ENCODE measurements around the gene UBAC1.

UBAC1 gene

DNA sequence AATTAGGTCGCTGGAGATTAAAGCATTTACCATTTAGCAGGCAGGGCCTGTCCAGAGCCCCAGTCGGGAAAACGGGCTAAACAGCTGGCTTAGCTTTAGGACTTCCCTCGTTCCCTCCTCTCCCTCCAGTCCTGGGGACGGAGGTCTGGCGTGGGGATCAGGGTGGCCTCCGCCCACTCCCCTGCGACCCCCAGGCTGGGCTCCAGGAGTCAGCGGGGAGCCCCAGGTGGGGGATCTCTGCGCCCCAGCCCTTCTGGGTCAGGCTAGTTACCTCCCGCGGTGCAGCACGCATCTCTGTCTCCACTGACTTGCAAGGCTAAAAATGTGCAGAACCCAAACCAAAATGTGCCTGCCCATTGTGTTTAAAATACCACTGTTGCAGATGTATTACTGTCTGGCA lies 37.7 kb downstream of the UBAC1 start:
- Histone ChIP-seq H3K27ac (replicated peaks) (no peak overlapping the region), H3K4me3 (replicated peaks; ENCODE audit: insufficient read depth, low read length) (no peak overlapping the region), H3K27me3 (ENCODE audit: insufficient read depth, poor library complexity, severe bottlenecking) (no peaks in the 10 kb centered on the region)
- DNase-seq (ENCODE audit: low read depth in 1 of 2, low spot score in 1 of 2) = no peak
- TF ChIP-seq, protein P1, sequence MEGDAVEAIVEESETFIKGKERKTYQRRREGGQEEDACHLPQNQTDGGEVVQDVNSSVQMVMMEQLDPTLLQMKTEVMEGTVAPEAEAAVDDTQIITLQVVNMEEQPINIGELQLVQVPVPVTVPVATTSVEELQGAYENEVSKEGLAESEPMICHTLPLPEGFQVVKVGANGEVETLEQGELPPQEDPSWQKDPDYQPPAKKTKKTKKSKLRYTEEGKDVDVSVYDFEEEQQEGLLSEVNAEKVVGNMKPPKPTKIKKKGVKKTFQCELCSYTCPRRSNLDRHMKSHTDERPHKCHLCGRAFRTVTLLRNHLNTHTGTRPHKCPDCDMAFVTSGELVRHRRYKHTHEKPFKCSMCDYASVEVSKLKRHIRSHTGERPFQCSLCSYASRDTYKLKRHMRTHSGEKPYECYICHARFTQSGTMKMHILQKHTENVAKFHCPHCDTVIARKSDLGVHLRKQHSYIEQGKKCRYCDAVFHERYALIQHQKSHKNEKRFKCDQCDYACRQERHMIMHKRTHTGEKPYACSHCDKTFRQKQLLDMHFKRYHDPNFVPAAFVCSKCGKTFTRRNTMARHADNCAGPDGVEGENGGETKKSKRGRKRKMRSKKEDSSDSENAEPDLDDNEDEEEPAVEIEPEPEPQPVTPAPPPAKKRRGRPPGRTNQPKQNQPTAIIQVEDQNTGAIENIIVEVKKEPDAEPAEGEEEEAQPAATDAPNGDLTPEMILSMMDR (IDR thresholded peaks at IDR 0.05; ENCODE audit: insufficient read depth, low read length) = no peak
- TF ChIP-seq POLR2AphosphoS5 (IDR thresholded peaks at IDR 0.05; ENCODE audit: low read depth) (no peak), SPI1 (IDR thresholded peaks at IDR 0.05; ENCODE audit: borderline replicate concordance, low read depth) (no peak), GABPA (IDR thresholded peaks at IDR 0.05; ENCODE audit: low read depth) (no peak)
- TF ChIP-seq, protein P2, sequence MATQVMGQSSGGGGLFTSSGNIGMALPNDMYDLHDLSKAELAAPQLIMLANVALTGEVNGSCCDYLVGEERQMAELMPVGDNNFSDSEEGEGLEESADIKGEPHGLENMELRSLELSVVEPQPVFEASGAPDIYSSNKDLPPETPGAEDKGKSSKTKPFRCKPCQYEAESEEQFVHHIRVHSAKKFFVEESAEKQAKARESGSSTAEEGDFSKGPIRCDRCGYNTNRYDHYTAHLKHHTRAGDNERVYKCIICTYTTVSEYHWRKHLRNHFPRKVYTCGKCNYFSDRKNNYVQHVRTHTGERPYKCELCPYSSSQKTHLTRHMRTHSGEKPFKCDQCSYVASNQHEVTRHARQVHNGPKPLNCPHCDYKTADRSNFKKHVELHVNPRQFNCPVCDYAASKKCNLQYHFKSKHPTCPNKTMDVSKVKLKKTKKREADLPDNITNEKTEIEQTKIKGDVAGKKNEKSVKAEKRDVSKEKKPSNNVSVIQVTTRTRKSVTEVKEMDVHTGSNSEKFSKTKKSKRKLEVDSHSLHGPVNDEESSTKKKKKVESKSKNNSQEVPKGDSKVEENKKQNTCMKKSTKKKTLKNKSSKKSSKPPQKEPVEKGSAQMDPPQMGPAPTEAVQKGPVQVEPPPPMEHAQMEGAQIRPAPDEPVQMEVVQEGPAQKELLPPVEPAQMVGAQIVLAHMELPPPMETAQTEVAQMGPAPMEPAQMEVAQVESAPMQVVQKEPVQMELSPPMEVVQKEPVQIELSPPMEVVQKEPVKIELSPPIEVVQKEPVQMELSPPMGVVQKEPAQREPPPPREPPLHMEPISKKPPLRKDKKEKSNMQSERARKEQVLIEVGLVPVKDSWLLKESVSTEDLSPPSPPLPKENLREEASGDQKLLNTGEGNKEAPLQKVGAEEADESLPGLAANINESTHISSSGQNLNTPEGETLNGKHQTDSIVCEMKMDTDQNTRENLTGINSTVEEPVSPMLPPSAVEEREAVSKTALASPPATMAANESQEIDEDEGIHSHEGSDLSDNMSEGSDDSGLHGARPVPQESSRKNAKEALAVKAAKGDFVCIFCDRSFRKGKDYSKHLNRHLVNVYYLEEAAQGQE (IDR thresholded peaks at IDR 0.05; ENCODE audit: insufficient replicate concordance, low read depth) = no peak

DNA sequence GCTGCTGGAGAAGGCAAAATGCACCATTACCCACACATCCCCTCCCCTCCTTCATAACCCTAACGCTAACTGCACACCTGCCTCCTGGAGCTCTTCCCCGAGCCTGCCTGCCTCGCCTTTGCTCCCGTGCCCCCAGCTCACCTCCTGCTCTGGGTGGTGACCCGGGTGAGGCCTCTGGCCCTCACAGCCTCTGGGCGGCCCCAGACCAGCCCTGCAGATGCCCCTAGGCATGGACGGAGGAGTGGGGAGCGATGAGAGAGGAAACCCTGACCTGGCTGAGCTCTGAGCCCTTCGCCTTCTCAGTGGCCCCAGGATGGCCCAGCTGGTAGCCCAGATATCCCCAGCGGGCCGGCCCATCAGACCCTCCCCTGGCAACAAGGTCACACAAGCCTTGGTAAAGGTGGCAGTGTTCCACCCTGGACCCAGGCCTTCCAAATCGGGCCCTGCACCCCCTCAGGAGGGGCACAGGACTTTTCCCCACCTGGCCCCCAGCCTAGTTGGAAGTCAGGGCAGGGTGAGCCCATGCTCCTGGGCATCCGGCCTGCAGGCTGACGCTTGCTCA lies 39.3 kb downstream of the UBAC1 start:
- TF ChIP-seq, protein P1 (IDR thresholded peaks at IDR 0.05; ENCODE audit: insufficient read depth, low read length) = no peak
- TF ChIP-seq, protein P2 (IDR thresholded peaks at IDR 0.05; ENCODE audit: insufficient replicate concordance, low read depth) = no peak
- TF ChIP-seq SPI1 (IDR thresholded peaks at IDR 0.05; ENCODE audit: borderline replicate concordance, low read depth) (no peak), POLR2AphosphoS5 (IDR thresholded peaks at IDR 0.05; ENCODE audit: low read depth) (no peak), GABPA (IDR thresholded peaks at IDR 0.05; ENCODE audit: low read depth) (no peak)

DNA sequence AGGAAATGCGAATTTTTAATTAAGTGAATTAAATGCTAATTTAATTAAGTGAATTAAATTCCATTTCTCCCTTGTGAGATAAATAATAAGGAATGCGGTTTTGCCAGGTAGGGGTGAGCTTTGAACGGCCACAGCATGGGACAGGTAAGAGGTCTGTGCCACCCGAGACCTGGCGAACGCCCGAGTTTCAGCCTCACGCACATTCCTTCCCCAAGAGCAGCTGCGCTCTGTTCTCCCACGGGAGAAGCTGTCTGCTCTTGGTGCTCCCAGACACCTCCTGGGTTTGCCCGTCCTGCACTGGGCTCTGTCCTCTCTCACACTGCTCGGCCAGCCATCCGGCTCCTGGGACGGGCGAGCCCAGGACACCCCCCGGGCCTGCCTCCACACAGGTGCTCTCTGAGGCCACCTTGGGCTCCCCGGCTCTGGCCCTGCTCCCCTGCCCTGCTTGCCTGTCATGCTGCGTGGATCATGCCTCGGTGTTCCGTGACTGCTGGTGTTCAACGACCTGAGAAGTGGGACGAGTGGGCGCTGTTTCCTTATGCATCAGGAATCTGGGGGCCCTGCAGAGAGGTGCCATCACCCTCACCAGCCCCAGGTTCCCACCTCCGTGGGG lies 40.1 kb downstream of the UBAC1 start:
- Histone ChIP-seq H3K27ac (replicated peaks) (no peak overlapping the region), H3K4me3 (replicated peaks; ENCODE audit: insufficient read depth, low read length) (no peak overlapping the region), H3K27me3 (ENCODE audit: insufficient read depth, poor library complexity, severe bottlenecking) (no peaks in the 10 kb centered on the region)
- TF ChIP-seq SPI1 (IDR thresholded peaks at IDR 0.05; ENCODE audit: borderline replicate concordance, low read depth) = no peak
- TF ChIP-seq POLR2AphosphoS5 (IDR thresholded peaks at IDR 0.05; ENCODE audit: low read depth) = no peak
- TF ChIP-seq, protein P2 (IDR thresholded peaks at IDR 0.05; ENCODE audit: insufficient replicate concordance, low read depth) = no peak
- TF ChIP-seq, protein P1 (IDR thresholded peaks at IDR 0.05; ENCODE audit: insufficient read depth, low read length) = no peak
- no peak for TF ChIP-seq GABPA (IDR thresholded peaks at IDR 0.05; ENCODE audit: low read depth)
- DNase-seq (ENCODE audit: low read depth in 1 of 2, low spot score in 1 of 2) = no peak

More for the DNA sequence above, 39.3 kb downstream of the UBAC1 start:
- DNase-seq (ENCODE audit: low read depth in 1 of 2, low spot score in 1 of 2) = no peak
- Histone ChIP-seq H3K27me3 (ENCODE audit: insufficient read depth, poor library complexity, severe bottlenecking) (no peaks in the 10 kb centered on the region), H3K4me3 (replicated peaks; ENCODE audit: insufficient read depth, low read length) (no peak overlapping the region), H3K27ac (replicated peaks) (no peak overlapping the region)

Measured in HL-60 (cell line).